ENCODE measurements around the gene CDK8.
"Not testable (repeated sequence)": the region's sequence is repeated elsewhere in the genome, so short reads cannot be mapped to it uniquely, and the experiment has no call there.

The CDK8 gene

GRCh38 chr13:26253787-26254582 lies at the start of gene CDK8:
Gene CDK8 (plus strand): TSS chr13:26254129. CDS start chr13:26254642, 513 bp downstream.
- DNase-seq, result peak; percentile 91

- no peak for DNase-seq
Observed at GRCh38 chr13:26208287-26208686, 45.6 kb upstream of the CDK8 start.

- DNase-seq, result no peak
Observed at GRCh38 chr13:26213345-26213744, 40.6 kb upstream of the CDK8 start.

- DNase-seq, result no peak
Observed at GRCh38 chr13:26213982-26214381, 39.9 kb upstream of the CDK8 start.

- no peak for DNase-seq
Observed at GRCh38 chr13:26216042-26216441, 37.9 kb upstream of the CDK8 start.

DNA sequence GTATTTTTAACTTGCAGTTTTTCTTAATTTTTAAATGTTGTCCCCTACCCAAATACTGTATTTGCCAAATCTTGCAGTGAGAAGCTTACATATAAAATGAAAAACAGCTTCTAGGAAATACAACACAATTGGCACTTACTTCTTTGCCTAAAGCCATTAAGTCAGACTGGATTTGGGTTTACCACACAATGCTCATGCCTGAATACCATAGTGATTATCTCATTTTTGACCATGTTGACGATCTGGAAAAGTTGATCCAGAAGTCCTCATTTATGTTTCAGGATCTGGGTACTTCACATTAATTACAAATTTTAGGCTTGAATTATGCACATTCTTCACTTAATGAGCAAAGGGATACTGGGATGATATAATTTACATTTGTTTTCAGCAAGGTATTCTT lies 34.2 kb upstream of the CDK8 start:
- no peak for DNase-seq

DNA sequence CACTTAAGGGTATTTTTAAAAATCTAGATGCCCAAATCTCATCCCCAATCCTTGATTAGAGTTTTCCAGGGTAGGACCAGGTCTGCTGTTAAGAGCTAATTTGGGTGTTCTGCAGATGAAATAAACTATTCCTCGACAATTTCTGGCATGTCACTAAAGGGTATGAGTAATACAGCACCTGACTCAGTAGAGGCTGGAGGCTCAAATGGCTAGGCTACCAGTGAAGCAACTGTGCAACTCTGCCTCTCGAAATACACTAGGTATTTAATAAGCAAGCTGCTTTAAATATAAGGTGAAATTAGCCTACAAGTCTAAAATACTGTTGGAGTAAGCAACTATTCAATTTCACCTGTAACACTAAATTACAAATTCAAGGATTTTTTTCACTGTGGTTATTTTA lies 33.4 kb upstream of the CDK8 start:
- DNase-seq, result no peak

DNA sequence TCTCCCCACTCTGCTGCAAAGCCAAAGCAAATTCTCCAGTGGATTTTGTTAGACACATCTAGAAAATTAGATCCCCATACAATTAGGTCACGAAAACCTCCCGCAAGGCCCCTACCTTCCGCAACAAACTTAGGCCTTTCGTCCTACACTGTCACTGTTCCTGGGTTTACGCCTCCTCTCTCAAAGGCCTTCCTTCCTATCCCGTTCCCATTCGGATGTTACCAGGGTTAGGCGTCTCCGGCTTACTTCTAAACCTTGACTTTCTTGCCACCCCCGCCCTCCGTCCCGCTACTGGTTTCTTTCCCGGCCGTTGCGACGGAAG lies 32.6 kb upstream of the CDK8 start:
- no peak for DNase-seq

GRCh38 chr13:26221721-26222519 lies 32.0 kb upstream of the CDK8 start, which contains the start of gene RNF6:
Gene RNF6 (minus strand): TSS chr13:26222314. CDS start chr13:26219649, 2,665 bp downstream.
- peak; percentile 91 for DNase-seq

DNA sequence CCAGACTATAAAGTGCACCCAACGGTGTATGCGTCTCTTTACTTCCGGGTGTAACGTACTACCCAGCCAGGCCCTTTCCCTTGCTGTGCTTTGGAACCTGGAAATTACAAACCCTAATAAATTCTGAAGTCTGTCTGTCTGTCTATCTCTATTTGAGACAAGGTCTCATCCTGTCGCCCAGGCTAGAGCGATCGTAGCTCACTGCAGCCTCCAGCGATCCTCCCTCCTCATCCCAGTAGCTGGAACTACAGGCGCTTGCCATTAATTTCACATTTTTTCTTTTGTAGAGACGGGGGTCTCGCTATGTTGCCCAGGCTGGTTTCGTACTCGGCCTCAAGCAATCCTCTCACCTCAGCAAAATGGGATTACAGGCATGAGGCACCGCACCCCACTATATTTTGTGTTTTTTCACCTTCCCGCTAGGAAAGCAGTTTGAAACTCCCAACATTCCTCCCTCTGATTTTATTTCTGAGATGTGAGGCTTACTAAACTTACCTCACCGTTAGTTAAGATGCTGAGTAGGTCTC lies 31.3 kb upstream of the CDK8 start:
- no peak for DNase-seq

- DNase-seq, result no peak
Observed at GRCh38 chr13:26225896-26226617, 27.9 kb upstream of the CDK8 start.

GRCh38 chr13:26227166-26227971 lies 26.6 kb upstream of the CDK8 start:
- DNase-seq, result no peak

- DNase-seq, result no peak
Observed at GRCh38 chr13:26228096-26228495, 25.8 kb upstream of the CDK8 start.

GRCh38 chr13:26229080-26229615 lies 24.8 kb upstream of the CDK8 start:
- no peak for DNase-seq

- DNase-seq, result no peak
Observed at GRCh38 chr13:26230703-26231102, 23.2 kb upstream of the CDK8 start.

GRCh38 chr13:26236296-26236695 lies 17.6 kb upstream of the CDK8 start:
- no peak for DNase-seq

GRCh38 chr13:26246154-26246553 lies 7.8 kb upstream of the CDK8 start:
- DNase-seq, result no peak

DNA sequence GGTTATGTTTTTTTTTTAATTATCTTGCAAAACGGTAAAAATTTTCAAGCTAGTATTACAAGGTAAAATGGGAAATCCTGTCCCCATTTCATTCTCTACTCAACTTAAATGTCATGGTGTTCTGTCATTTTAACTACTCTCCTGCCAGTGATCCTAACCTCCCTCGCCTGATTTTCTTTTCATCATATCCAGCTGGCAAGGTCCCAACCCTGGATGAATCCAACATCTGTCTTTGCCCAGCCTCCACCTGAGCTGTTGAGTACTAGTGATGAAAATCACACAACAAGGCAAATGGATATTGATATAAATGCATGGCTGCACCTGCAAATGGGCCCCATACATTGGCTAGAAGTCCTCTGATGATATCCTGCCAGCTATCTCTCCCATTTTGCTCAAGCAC lies 6.9 kb upstream of the CDK8 start:
- DNase-seq, result no peak

DNA sequence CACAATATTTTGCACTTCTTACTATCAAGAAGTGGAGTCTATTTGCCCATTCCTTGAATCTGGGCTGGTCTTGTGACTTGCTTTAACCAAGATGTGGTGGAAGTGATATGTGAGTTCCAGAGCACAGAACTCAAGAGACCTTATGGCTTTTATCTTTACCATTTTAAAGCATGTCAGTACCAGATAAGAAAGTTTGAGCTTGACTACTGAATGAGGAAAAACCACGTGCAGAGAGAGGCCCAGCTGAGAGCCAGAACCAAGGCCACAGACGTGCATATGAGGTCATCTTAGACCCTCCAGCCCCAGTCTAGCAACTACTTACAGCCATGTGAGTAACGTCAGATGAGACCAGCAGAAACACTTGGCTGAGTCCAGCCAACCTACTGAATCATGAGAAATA lies 6.3 kb upstream of the CDK8 start:
- no peak for DNase-seq

- no peak for DNase-seq
Observed at GRCh38 chr13:26249551-26249950, 4.4 kb upstream of the CDK8 start.

GRCh38 chr13:26252006-26252405 lies 1.9 kb upstream of the CDK8 start:
- not testable (repeated sequence) for DNase-seq

DNA sequence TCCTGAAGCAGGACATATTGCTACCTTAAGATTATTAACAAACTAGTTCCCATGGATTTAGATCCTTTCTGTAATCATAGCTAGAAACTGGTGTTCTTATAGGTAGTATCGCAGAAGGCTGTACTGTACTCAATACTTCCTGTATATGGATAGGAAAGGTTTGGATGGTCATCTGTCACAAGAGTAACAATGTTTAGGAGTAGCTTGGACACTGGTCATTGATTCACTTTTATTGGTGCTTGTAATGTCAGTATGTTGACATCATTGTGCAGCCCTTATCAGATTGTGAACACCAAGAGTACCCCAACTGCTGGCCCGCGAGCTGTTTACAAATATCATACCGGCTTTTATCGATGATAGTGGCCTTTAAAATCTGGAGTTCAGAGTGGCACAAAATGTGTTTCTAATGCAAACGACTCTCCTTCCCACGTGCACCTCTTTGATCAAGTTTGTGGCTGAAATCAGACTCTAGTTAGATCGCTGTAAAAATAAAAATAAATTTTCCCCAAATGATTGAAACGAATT lies 605 bp upstream of the CDK8 start:
- no peak for DNase-seq
